GM19438 (cell line): ENCODE data around the gene TRIM63.

ENCODE experiments used
- ATAC-seq: cut with Tn5 transposase; IDR thresholded peaks from one replicate; pipeline ENCODE4 v1.9.1; 2021; ENCODE audit warnings: low read depth; ENCODE audit not compliant: unreplicated experiment

The TRIM63 gene

DNA sequence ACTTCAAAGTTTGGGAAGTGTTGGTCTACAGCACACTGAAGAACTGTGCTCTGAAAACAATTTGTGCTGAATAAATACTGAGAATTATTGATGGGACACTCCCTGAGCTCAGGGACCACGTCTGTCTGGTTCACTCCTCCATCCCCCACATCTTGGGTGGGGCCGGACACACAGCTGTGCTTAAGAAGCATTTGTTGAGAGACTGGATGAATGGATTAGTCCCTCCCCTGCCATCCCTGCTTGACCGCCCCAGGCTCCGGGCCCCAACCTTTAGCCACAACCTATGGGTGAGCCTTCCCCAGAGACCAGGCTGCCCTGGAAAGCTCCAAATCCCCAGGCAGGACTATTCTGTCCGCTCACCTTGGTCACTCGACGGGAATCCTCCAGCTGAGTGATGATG is 7.5 kb downstream of the TRIM63 start:
- no peak for ATAC-seq

DNA sequence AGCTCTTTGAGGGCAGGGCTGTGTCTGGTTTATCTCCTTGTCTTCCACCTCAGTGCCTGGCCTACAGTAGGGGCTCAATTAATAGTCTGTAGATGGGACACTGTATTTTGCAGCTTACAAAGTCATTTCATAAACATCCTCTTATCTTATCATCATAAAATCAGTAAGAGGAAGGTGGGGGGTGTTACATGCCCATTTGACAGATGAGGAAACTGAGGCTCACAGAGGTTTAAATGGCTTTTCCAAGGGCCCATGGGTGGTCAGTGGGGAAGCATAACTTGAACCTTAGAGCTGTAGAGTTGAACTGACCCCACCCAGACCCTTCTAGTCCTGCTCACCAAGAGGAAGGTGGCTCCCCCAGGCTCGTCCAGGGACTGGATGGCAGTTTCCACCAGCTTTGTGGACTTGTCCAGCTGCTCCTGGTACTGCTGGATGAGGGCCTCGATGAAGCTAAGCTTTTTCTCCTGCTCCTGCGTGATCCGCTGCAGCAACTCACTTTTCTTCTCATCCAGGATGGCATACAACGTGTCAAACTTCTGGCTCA is 9.3 kb downstream of the TRIM63 start:
- no peak for ATAC-seq

DNA sequence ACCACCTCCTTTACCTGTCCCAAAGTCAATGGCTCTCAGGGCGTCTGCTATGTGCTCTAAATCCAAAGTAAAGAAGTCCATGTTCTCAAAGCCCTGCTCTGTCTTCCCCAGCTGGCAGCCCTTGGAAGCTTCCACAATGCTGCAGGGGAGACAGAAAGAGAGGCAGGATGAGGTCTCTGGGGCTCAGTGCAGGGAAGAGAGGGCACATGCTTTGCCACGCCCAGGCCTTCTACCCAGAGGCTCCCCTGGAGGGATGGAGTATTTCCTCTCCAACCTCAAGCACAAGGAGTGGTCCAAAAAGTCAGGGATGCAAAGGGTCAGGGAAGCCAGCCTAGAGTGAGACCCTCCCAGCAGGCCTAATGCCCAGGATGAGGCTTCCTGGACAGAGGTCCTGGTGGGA is 10.2 kb downstream of the TRIM63 start:
- no peak for ATAC-seq

DNA sequence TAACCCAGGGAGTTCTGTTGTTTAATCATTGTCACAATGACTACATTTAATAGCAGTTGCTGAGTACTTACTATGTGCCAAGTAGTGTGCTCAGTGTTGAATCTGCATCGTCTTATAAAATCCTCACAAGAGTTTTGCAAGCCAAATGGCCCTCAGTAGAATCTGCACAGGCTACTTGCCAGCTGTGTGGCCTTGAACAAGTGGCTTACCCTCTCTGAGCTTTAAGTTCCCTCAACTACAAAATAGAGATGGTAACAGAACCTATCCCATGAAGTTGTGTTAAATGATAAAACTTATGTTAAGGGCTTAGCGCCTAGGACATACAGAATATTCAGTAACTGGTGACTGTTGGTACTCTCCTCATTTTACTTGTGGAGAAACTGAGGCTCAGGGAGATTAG is 12.4 kb downstream of the TRIM63 start:
- no peak for ATAC-seq

DNA sequence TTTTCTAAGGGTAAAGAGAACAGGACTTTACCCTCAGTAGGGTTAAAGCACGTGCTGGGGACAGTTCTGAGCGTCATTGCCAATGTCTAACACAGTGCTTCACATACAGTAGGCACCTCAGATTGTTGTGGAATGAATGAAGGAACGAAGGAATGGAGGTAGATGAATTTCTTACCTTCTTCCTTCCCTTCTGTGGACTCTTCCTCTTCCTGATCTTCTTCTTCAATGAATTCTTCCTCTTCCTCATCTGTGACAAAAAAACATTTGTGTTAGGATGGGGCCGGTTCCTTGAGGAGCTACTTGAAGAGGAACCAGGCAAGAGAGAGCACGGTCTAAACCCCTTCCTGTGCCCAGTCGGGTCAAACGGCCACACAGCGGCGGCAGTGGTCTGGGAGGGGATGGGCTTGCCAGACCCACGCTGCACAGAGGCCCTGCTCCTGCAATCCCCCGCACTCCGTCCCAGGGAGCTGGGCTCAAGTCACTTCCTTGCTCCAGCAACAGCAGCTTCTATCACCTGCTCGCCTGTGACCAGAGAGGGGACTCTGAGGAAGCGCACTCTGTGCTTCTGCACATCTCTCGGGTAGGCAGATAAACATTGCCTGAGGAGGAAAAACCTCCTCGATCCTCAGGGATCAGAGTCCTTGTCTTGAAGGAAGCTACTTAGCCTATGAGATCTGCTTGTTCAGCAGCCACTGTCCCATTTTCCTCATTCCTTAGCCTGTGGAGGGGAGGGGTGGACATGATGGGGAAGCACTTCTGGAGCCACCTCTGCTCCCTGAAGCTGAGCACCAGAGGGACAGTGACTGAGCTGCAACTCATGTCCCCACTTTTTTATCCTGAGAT is 13.5 kb downstream of the TRIM63 start:
- ATAC-seq, result no peak

DNA sequence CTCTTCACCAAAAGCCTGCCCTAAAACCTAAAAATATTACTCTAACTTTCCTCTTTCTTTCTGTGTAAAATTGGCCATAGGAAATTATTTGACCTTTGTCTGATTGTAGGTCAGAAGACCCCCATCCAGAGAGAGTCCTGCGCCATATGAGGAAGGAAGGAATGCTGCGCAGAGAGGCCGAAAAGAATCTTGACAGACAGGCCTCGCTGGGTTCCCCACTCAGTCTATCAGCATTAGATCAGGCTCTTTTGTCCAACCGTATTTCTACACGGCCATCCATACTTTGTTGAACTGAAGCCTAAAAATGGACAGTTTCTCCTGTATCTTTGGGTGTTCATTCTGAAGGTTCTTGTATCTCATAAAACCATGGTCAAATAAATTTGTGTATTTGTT is 17.2 kb downstream of the TRIM63 start:
- no peak for ATAC-seq

DNA sequence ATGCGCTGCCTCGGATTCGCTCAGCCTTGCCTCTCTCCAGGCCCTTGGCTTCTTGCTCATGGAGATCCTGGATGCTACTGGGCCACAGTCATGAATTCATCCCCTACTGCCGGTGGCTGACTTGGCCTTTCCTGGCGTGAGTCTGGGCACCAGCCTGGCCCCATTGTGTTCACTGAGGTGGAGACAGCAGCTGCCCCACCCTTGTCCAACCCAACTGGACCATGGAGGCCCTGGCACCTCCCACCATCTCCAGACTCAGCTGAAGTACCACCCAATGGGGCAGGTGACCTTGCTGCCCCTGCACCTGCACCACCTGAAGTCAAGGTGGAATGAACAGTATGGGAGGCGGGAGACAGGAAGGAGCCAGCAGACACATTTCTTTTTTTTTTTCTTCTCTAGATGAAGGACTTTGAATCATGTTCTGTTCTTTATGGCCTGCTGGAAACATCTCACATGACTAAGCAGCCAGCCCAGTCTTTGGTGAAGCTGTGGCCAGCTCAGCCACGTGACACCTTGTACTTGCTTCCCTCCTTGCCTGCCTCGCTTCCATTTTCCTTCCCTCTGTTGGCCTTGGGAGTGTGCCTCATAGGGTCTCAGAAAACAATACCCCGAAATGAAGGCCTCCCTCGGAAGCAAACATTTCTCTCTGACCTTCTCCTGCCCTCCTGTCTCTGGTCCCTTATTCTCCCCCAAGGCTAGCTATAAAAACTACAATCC is 17.7 kb downstream of the TRIM63 start:
- no peak for ATAC-seq

DNA sequence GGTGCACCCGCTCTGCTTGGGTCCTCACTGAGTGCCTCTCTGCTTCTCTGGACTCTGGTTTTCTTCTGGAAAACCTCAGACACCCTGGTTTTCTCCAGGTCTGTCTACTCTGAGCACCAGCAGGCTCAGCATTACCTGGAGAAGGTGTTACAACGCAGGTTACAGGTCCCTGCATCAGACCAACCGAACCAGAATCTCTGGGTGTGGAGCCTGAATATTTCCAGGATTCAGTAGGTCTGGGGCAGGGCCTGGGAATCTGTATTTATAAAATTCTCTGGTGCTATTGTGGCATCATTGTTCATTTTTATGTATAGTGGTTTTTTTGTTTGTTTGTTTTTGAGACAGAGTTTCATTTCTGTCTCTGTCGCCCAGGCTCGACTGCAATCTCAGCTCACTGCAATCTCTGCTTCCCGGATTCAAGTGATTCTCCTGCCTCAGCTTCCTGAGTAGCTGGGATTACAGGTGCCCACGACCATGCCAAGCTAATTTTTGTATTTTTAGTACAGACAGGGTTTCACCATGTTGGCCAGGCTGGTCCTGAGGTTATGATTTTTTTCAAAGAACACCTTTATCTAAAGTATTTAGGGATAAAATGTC is 20.1 kb downstream of the TRIM63 start:
- no peak for ATAC-seq

DNA sequence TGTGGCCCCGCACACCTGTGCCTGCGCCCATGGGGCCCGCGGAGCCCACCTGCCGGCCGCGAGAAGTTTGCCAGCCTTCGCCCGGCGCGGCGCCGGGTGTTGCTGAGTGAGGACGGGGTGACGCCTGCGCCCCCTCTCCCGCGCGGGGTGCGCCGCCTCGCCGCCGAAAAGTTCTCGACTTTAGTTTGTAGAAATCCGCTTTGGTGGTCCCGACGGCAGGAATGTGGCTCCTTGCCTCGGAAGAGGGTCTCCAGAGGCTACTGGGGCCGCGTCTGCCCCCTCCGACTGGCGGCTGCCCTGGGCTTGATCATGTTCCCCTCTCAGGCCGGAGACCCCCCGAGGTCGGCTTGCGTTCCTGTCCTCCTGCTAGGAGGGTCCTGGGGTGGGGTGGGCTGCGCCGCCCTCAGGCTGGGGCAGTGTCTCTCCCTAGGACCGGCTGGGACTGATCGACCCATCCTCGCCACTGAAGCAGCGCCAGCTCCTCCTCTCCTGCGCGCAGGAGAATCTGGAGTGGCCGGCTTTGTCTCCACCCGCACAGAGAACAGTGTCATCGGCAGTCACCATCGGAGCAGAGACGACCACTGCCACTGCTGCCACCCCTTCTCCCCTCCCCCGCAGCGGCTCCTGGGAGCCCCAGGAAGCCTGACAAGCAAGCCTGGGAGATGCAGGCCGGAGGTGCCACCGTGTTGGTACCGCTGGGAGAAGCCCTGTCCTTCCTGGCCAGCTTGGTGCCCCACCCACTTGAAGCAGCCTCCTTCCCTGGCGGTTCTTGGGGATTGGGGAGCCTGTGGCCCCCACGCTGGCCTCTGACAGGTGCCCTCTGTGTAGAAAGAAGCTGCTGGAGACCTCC is 21.0 kb downstream of the TRIM63 start:
- no peak for ATAC-seq

DNA sequence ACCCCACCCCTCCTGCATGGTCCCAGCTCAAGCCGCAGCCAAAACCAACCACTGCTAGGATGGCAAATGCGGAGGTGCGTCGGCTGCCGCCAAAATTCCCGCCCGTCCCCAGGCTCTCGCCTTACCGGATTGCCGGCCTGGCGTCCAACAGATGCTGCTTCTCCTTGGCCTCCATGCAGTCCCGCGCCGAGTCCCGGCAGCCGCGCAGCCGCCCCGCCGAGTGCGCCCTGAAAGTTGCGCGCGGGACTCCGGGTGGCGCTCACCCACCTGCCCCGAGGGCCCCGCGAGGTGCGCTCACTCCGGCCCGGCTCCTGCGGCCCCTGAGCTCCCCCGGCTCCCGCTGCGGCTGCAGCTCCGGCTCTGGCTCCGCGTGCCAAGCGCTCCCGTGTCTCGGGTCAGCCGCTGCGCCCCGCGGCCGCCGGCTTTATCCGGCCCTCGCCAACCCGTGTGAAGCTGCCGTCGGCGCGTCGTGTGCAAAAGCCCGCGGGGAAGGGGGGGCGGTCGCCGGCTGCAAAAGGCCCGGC is 21.6 kb downstream of the TRIM63 start, which contains the start of gene SLC30A2:
Gene SLC30A2, minus strand, starts transcription at position 397 of the 524 bp plus-strand sequence. Its CDS starts 222 bp downstream, at position 175.
- no peak for ATAC-seq

DNA sequence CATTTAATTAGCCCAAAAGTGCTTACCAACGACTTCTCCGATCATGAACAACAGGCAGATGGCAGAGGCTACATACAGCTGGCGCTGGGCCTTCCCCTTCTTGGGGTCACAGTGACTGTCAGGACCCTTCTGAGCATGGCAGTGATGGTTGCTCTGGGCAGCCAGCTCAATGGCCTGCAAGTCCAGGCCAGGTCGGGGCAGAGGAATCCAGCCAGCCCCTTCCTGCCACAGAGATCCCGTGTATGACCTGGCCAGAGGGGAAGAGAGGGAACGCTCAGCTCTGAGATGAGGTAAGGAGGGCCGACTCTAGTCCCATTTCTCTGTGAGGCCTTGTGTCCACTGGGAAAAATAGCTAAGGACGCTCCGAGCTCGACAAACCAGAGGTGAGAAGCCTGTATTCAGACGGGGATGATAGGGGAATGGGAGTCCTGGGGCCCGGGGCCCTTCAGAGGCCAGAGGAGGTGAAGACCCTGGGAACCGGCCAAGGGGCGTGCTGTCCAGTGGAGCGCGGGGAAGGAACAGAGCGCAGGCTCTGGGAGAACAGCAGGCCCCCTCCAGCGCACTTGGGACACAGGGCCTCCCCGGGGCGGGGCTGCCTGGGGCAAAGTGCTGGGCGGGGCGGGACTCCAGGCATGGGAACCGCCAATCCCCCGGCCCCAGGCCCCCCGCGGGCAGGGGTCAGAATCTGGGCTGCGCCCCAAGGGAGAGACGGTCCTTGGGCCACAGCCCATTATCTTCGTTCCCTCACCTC is 22.3 kb downstream of the TRIM63 start:
- ATAC-seq, result no peak

DNA sequence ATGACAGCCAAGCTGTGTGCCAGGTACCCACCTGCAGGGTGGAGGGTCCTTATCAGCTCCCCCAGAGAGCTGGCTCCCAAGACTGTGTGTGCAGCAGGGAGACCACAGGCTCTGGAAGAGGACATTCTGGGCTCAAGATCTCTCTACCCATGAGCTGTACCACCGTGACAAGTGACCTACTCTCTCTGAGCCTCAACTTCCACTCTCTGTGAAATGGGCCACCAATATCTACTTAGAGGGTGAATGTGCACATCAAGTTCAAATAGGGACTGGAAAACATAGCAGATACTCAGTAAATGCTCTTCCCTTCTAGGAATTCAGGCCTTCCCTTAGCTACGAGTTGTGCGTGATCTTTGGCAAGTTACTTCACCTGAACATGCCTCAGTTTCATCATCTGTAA is 23.0 kb downstream of the TRIM63 start:
- no peak for ATAC-seq

DNA sequence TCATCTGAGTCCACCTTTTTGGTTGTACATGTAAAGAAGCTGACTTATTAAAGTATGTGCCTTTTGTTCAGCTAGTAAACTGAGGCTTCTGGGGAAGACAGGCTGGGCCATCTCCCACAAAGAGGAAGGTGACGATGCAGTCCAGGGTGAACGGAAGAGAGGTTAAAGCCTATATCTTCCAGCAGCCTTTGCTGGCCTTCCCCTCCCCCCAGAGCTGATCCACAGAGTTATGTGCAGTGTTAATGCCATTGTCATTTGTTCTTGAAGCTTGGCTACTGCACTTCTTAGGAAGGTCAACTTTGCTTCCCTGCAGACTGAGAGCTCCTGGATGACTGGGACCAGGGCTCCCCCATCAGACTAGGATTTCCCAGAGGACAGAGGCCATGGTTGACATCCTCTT is 23.7 kb downstream of the TRIM63 start:
- ATAC-seq, result no peak

DNA sequence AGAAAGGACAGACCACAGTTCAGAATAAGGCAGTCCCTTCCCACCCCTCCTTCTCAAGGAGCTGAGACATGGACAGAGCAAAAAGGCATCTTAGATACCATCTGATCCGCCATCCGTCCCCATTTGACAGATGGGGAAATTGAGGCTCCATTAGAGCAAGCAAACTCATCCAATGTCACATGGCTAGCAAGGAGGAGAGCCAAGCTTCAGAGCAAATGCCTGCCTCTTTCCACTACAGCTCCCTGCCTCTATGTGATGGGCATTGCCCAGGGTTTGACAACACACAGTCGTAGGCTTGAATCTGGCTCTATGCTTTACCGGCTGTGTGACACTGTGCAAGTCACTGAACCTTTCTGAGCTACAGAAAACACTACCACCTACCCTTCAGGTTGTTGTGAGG is 25.5 kb downstream of the TRIM63 start:
- no peak for ATAC-seq

DNA sequence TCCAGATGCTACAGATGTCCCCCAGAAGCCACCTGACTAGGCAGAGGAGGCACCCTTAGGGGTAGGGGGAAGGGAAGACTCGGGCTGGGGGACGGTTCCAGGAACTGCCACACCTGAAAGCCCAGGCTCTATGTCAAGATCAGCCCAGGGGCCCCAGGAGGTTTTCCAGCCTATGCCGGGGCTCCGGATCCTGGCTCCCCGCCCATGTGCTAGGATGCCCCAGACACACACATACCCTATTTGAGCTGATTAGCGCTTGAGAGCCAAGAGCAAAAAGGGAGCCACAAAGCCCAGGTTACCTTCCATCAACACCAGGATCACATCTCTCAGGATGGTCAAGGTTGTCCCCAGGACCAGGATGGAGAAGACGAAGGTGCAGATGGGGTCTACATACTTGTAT is 26.0 kb downstream of the TRIM63 start:
- no peak for ATAC-seq

DNA sequence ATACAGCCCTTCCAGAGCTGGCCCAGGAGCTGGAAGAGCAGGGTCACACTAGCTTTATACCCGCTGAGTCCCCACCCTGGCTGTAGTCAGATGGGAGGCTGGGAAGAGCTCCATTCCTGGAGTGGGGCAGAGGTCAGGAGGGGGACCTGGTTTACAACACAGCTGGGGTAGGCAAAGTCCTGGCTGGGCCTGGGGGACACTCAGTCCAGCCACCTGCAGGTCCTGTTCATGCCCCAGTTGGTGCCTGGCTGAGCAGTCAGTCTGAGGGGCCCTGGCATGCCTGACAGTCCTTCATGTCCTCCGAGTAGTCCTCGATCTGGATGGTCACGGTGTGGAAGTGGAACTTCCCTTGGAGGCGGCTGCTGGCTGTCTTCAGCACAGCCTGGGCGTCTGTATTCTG is 28.5 kb downstream of the TRIM63 start:
- ATAC-seq, result no peak

DNA sequence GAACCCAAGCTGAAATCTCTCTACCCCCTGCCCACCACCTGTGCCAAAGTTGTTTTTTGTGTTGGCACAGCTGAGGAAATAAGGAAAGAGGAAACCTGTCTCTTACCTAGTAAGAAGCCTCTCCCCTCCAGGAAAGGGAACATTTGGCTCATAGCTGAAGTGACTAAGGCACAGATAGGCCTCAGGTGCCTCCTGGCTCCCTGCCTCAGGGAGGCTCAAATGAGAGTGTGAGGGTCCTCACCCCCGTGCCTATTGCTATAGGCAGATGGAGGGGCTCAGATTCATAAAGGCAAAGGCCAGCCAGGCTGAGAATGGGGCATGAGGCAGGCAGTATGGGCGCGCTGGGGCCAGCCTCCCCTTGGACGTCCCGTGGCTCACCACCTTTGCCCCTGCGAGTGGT is 29.0 kb downstream of the TRIM63 start:
- no peak for ATAC-seq

DNA sequence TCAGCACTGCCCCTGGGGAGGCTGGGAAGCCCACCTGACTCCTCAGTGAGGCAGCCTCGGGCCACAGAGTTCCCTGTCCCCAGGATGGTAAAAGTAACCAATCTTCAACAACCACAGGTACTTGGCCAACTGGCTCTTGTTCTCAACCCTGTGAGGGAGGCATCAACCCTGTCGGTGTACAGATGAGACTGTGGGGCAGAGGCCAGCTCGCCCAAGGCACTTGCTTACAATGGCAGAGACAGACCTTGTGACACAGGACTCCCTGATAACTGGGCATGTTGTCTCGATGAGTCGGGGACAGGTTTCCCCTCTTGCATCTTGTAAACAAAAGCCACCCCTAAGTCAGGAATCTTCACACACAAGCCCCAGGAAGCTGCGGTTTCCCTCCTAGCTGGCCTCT is 29.5 kb downstream of the TRIM63 start:
- ATAC-seq, result no peak

DNA sequence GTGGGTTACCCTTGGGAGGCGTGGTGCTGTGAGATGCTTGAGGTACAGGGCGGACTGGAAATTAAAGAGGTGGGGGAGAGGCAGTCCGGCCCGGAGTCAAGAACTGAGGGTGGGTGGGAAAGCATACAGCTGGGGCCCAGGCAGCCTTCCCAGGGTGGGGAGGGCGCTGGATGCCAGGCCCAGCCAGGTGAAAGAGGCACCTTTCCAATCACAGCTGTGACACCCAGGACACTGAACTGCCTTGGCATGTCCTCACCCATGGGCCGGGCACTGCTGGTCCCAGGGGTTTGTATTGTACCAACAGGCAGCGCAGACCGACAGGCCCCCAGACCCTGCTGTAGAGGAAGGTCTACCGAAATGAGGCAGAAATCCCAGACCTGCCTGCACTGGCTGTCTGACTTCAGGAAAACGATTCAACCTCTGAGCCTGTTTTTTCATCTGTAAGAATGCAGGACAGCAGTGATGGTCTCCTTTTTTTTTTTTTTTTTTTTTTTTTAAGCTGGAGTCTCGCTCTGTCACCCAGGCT is 30.6 kb downstream of the TRIM63 start:
- ATAC-seq, result no peak
